HEK293 (cell line): ENCODE measurements around the gene DSCAM.

Source experiments
- CTCF ChIA-PET: fragments of 350-600 bp; formaldehyde crosslinking; extraction: SDS; loops from one replicate; lab custom pipeline; 2021; ENCODE audit warnings: antibody characterized with exemption; lab: Yijun Ruan, JAX
- POLR2A ChIA-PET: fragments of 300-600 bp; formaldehyde crosslinking; extraction: SDS; loops from one replicate; lab custom pipeline; 2020; ENCODE audit warnings: antibody characterized with exemption, inconsistent platforms; lab: Yijun Ruan, JAX
- H3K27ac ChIP-seq: fragments of 200-500 bp; sonication (Bioruptor generic); 2 replicates; pipeline ENCODE4 v1.5.1; 2014; ENCODE audit warnings: low read depth, low read length, control low read depth, inconsistent platforms; ENCODE audit errors: extremely low read depth
- H3K36me3 ChIP-seq, 2 experiments: fragments of 200-500 bp in 1 of 2; sonication (Bioruptor generic) in 1 of 2; 1 replicate in 1 of 2; 2 replicates in 1 of 2; pipeline ENCODE4 v1.5.1; 2014 to 2017; ENCODE audit warnings: inconsistent platforms in 2 of 2, low read length in 2 of 2; ENCODE audit not compliant: control insufficient read depth in 2 of 2, insufficient read depth in 1 of 2
- H3K4me1 ChIP-seq: fragments of 200-500 bp; sonication (Bioruptor generic); 2 replicates; pipeline ENCODE4 v1.5.1; 2014; ENCODE audit warnings: mild to moderate bottlenecking, low read length, inconsistent platforms; ENCODE audit not compliant: control insufficient read depth, insufficient read depth
- H3K4me3 ChIP-seq: 2 replicates; pipeline ENCODE4 v1.5.1; 2011; ENCODE audit warnings: low read depth, mild to moderate bottlenecking, control low read depth, low read length, moderate library complexity
- H3K9me3 ChIP-seq: fragments of 200-500 bp; sonication (Bioruptor generic); 2 replicates; pipeline ENCODE4 v1.5.1; 2014; ENCODE audit warnings: low read depth, low read length, inconsistent platforms; ENCODE audit not compliant: control insufficient read depth, insufficient read depth
- ATF2 ChIP-seq: fragments of 450-650 bp; formaldehyde crosslinking; IDR thresholded peaks from 2 replicates; pipeline ENCODE4 v1.5.1; 2016; ENCODE audit warnings: missing biosample characterization, missing genetic modification characterization, low read depth
- BCL6B ChIP-seq: fragments of 450-650 bp; formaldehyde crosslinking; IDR thresholded peaks from 2 replicates; pipeline ENCODE4 v1.5.1; 2017; ENCODE audit warnings: missing biosample characterization, missing genetic modification characterization
- KLF9 ChIP-seq: fragments of 450-650 bp; formaldehyde crosslinking; IDR thresholded peaks from 2 replicates; pipeline ENCODE4 v1.5.1; 2016; ENCODE audit warnings: missing biosample characterization, missing genetic modification characterization, low read depth
- MZF1 ChIP-seq: fragments of 450-650 bp; formaldehyde crosslinking; IDR thresholded peaks from 2 replicates; pipeline ENCODE4 v1.5.1; 2017; ENCODE audit warnings: missing biosample characterization, missing genetic modification characterization, borderline replicate concordance
- YY1 ChIP-seq: fragments of 450-650 bp; formaldehyde crosslinking; IDR thresholded peaks from 2 replicates; pipeline ENCODE4 v1.5.1; 2018; ENCODE audit warnings: missing biosample characterization, missing genetic modification characterization
- ZBTB11 ChIP-seq: fragments of 450-650 bp; formaldehyde crosslinking; conservative IDR thresholded peaks from 2 replicates; pipeline ENCODE4 v1.5.1; 2016; ENCODE audit warnings: low read depth, missing biosample characterization, missing genetic modification characterization
- ZBTB48 ChIP-seq: fragments of 450-650 bp; formaldehyde crosslinking; IDR thresholded peaks from 2 replicates; pipeline ENCODE4 v1.5.1; 2016; ENCODE audit warnings: missing biosample characterization, missing genetic modification characterization
- ZNF133 ChIP-seq: fragments of 450-650 bp; formaldehyde crosslinking; IDR thresholded peaks from 2 replicates; pipeline ENCODE4 v1.5.1; 2016; ENCODE audit warnings: missing biosample characterization, missing genetic modification characterization
- ZNF248 ChIP-seq: fragments of 450-650 bp; formaldehyde crosslinking; IDR thresholded peaks from 2 replicates; pipeline ENCODE4 v1.5.1; 2017; ENCODE audit warnings: missing biosample characterization, missing genetic modification characterization
- ZNF280C ChIP-seq: fragments of 450-650 bp; formaldehyde crosslinking; IDR thresholded peaks from 2 replicates; pipeline ENCODE4 v1.5.1; 2016; ENCODE audit warnings: missing biosample characterization, missing genetic modification characterization
- ZNF311 ChIP-seq: fragments of 450-650 bp; formaldehyde crosslinking; IDR thresholded peaks from 2 replicates; pipeline ENCODE4 v1.5.1; 2017; ENCODE audit warnings: missing biosample characterization, missing genetic modification characterization, borderline replicate concordance
- ZNF350 ChIP-seq: fragments of 450-650 bp; formaldehyde crosslinking; IDR thresholded peaks from 2 replicates; pipeline ENCODE4 v1.5.0; 2017; ENCODE audit warnings: missing biosample characterization, mild to moderate bottlenecking, missing genetic modification characterization
- ZNF394 ChIP-seq: fragments of 450-650 bp; formaldehyde crosslinking; IDR thresholded peaks from 2 replicates; pipeline ENCODE4 v1.5.1; 2016; ENCODE audit warnings: missing biosample characterization, missing genetic modification characterization, mild to moderate bottlenecking, moderate library complexity, borderline replicate concordance
- ZNF416 ChIP-seq: fragments of 450-650 bp; formaldehyde crosslinking; IDR thresholded peaks from 2 replicates; pipeline ENCODE4 v1.5.1; 2016; ENCODE audit warnings: missing biosample characterization, missing genetic modification characterization
- ZNF473 ChIP-seq: fragments of 450-650 bp; formaldehyde crosslinking; IDR thresholded peaks from 2 replicates; pipeline ENCODE4 v1.5.1; 2017; ENCODE audit warnings: missing biosample characterization, missing genetic modification characterization
- ZNF488 ChIP-seq: fragments of 450-650 bp; formaldehyde crosslinking; IDR thresholded peaks from 2 replicates; pipeline ENCODE4 v1.5.1; 2016; ENCODE audit warnings: missing biosample characterization, missing genetic modification characterization
- ZNF530 ChIP-seq: fragments of 450-650 bp; formaldehyde crosslinking; IDR thresholded peaks from 2 replicates; pipeline ENCODE4 v1.5.1; 2016; ENCODE audit warnings: low read depth, missing biosample characterization, missing genetic modification characterization
- ZNF549 ChIP-seq: fragments of 450-650 bp; IDR thresholded peaks from 2 replicates; pipeline ENCODE4 v1.5.1; 2018; ENCODE audit warnings: missing biosample characterization, missing genetic modification characterization, mild to moderate bottlenecking, inconsistent platforms, moderate library complexity
- ZNF645 ChIP-seq: fragments of 450-650 bp; formaldehyde crosslinking; IDR thresholded peaks from 2 replicates; pipeline ENCODE4; 2016; ENCODE audit warnings: missing biosample characterization, missing genetic modification characterization
- ZNF707 ChIP-seq: fragments of 450-650 bp; formaldehyde crosslinking; IDR thresholded peaks from 2 replicates; pipeline ENCODE4 v1.5.1; 2016; ENCODE audit warnings: missing biosample characterization, missing genetic modification characterization
- ZNF76 ChIP-seq: fragments of 450-650 bp; formaldehyde crosslinking; IDR thresholded peaks from 2 replicates; pipeline ENCODE4; 2016; ENCODE audit warnings: low read depth, missing biosample characterization, missing genetic modification characterization, borderline replicate concordance
- ZSCAN16 ChIP-seq: fragments of 450-650 bp; formaldehyde crosslinking; IDR thresholded peaks from 2 replicates; pipeline ENCODE4 v1.5.1; 2016; ENCODE audit warnings: missing biosample characterization, missing genetic modification characterization

DSCAM gene

GRCh38 chr21:40769231-40769630 is 77.7 kb downstream of the DSCAM start:
- no peak overlapping the region for H3K27ac ChIP-seq
- no peaks in the 10 kb centered on the region for H3K9me3 ChIP-seq
- POLR2A ChIA-PET = no interaction called here
- no peaks in the 10 kb centered on the region for H3K36me3 ChIP-seq
- peaks cover 7% of the 10 kb centered on the region; the same call in 1 of the 2 replicates for H3K4me1 ChIP-seq
- TF ChIP-seq ZNF280C (no peak), ZNF76 (tag by site-specific recombination) (no peak), ZNF350 (tag by site-specific recombination) (no peak), ZNF488 (tag by site-specific recombination) (no peak), ZNF133 (no peak), ZNF549 (tag by site-specific recombination) (no peak), ZBTB11 (tag by site-specific recombination) (no peak), ZNF248 (tag by site-specific recombination) (no peak), ZBTB48 (no peak), KLF9 (no peak), ZNF645 (tag by site-specific recombination) (no peak), BCL6B (no peak), ZNF473 (no peak), ZNF707 (tag by site-specific recombination) (no peak), MZF1 (tag by site-specific recombination) (no peak), ZSCAN16 (tag by site-specific recombination) (no peak), YY1 (tag by site-specific recombination) (no peak)
- TF ChIP-seq, all 188 proteins: peak for 0
- H3K4me3 ChIP-seq = no peak overlapping the region
- CTCF ChIA-PET = no interaction called here

- no peaks in the 10 kb centered on the region for H3K9me3 ChIP-seq
- ChIA-PET POLR2A (no interaction called here), CTCF (interaction anchor here (0.7 kb wide), 1 partner anchor 37 kb away, joined by 3 read pairs; no protein-coding TSS in a partner anchor)
- peaks cover 7% of the 10 kb centered on the region; the same call in 1 of the 2 replicates for H3K4me1 ChIP-seq
- no peak overlapping the region for H3K27ac ChIP-seq
- H3K36me3 ChIP-seq = no peaks in the 10 kb centered on the region
- H3K4me3 ChIP-seq = no peak overlapping the region
- TF ChIP-seq ZNF311 (tag by site-specific recombination) (no peak), ZNF530 (no peak), ZNF394 (tag by site-specific recombination) (no peak), ZNF416 (tag by site-specific recombination) (no peak), ATF2 (tag by site-specific recombination) (no peak)
Measured at GRCh38 chr21:40768056-40768455, 78.9 kb downstream of the DSCAM start.
